Kidney tubule cell (primary cell): ENCODE results near the gene TBCCD1.
"Not testable (repeated sequence)": the region's sequence is repeated elsewhere in the genome, so short reads cannot be mapped to it uniquely, and the experiment has no call there.

Source experiments
- DNase-seq: peaks from one replicate; pipeline ENCODE4 v3.0.0-alpha.2; 2018; ENCODE audit warnings: low spot score

Gene TBCCD1

GRCh38 chr3:186516646-186517045, 50.5 kb downstream of the TBCCD1 start:
- DNase-seq = no peak

- DNase-seq = no peak
Measured at GRCh38 chr3:186515125-186515524, 52.0 kb downstream of the TBCCD1 start.

DNA sequence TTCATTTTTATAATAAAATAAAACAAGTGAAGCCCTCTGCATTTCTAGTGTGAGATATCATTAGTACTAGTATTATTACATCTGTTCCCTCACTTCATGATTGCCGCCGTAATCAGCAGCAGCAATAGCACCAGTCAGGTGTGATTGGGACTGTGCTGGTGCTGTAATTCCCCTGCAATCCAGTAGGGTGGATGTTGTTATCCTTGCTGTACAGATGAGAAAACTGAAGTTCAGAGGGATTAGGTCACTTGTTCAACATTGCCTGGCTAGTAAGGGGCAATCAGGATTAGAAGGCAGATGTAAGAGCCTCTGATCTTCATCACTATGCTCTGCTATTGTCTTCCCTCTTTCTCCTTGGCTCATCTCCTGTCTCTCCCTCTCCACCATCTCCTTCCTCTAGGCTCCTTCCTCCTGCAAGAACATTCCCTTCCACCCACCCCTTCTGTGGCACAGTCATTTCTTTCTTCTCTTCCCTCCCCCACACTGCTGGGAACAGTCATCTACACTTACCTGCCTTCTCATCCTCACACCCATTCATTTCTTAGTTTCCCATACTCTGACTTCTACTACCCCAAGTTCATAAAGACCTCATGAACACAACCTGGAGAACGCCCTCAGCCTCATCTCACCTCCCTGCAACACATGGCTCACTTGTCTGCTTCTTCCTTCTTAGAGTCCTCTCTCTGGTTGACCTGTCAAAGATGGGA, 52.7 kb downstream of the TBCCD1 start:
- DNase-seq = peak; percentile 24

DNA sequence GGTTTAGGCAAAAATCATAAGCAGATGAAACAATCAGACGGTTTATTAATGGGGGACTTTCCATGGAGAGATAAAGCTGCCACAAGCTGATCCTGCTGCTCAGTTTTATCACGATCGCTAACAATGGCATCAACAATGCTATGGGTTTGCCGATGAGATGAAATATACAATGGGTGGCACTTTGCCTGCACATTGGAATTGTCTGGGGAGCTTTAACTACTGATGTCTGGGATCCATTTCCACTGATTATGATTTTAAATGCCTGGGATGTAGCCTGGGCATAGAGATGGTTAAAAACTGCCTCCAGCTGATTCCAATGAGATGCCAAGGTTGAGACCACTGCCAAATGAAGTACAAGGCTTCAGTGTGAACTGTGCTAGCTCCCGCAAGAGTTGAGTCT, 53.8 kb downstream of the TBCCD1 start:
- no peak for DNase-seq

GRCh38 chr3:186512570-186513302, 54.4 kb downstream of the TBCCD1 start:
- DNase-seq = no peak

DNA sequence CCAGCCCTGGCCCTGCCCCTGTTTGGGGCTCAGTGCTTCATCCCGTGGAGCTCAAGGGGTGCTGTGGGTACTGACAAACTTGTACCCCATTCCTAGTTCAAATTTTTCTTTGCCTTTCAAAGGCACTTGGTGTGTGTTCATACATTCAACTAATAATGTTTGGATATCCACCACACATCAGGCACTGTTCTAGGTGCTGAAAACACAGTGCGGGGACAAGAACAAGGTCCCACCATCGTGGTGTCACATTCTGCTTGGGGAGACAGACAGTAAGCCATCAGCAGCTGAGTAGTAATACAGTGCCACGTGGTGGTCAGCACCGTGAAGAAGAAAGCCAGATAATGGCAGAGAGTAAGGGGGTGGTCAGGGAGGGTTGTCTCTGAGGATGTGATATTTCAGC, 55.4 kb downstream of the TBCCD1 start:
- DNase-seq = no peak

- DNase-seq = no peak
Measured at GRCh38 chr3:186511245-186511644, 55.9 kb downstream of the TBCCD1 start.

GRCh38 chr3:186510374-186511079, 56.6 kb downstream of the TBCCD1 start:
- DNase-seq = no peak

DNA sequence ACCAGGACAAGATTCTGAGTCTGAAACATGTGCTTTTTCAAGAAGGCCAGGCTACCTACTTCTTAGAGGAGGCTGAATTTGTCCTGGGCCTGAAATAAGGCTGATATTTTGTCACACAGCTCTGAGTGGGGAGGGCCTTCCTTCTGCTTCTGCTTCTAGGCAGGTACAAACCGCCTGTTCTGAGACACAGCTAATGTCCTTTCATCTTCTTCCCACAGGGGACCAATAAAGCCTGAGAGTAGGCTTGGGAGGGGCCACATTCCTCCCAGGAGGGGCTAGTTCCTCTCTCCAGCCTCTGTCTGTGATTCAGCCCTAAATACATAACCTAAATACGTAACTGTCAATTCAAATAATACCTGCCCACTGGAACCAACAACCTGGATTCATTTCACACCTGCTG, 57.7 kb downstream of the TBCCD1 start:
- DNase-seq = no peak

DNA sequence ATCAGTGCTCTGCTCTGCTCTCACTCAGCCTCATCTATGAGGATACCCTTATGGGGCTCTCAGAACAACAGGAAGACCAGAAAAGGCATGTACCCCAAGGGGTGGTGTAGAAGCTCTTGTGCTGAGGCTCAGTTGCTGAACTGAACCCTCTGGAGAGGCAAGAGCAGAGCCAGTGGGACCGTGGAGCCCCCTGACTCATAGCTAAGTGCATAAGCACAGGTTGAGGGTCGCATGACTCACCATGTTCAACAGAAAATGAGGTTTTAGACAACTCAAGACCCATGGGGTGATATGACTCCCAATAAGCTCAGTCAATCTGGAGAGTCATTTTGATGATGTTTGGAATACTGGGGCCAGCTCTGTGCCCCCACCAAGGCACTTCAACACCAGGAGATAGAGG, 60.3 kb downstream of the TBCCD1 start:
- no peak for DNase-seq

DNA sequence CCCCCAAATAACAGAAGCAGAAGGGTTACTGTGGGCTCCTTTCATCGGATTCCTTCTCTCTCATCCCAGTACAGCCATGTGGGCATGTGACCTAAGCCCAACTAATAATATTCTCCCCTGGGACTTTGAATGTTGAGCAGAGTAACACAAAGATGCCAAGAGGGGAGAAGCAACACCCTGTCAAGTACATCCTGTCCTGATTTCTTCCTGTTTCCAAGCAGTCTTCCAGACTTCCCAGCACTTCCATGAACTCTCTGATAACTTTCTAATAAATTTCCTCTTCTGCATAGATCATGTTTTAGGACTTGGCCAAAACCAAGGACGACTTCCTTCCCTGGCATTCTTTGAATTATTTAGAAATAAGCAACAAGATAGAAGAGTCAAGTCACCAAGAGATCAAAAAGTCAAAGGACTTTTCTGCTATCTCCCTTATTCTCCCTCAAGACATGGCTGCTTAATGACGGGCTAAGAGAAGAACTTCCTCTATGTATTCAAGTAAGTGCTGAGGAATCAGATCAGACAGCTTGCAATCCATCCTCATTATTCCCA, 60.9 kb downstream of the TBCCD1 start:
- DNase-seq = no peak

- DNase-seq = no peak
Measured at GRCh38 chr3:186502966-186503712, 64.0 kb downstream of the TBCCD1 start.

- no peak for DNase-seq
Measured at GRCh38 chr3:186502138-186502948, 64.8 kb downstream of the TBCCD1 start.

- not testable (repeated sequence) for DNase-seq
Measured at GRCh38 chr3:186499949-186500348, 67.2 kb downstream of the TBCCD1 start.

DNA sequence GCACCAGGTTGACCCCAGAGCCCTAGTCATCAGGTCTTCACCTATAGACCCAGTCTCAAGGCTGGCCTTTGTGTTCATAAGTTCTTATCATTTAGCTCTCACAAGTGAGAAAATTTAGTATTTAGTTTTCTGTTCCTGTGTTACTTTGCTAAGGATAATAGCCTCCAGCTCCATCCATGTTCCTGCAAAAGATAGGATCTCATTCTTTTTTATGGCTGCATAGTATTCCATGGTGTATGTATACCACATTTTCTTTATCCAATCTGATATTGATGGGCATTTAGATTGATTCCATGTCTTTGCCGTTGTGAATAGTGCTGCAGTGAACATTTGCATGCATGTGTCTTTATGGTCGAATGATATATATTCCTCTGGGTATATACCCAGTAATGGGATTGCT, 69.1 kb downstream of the TBCCD1 start:
- DNase-seq = not testable (repeated sequence)

- no peak for DNase-seq
Measured at GRCh38 chr3:186497608-186498007, 69.5 kb downstream of the TBCCD1 start.

DNA sequence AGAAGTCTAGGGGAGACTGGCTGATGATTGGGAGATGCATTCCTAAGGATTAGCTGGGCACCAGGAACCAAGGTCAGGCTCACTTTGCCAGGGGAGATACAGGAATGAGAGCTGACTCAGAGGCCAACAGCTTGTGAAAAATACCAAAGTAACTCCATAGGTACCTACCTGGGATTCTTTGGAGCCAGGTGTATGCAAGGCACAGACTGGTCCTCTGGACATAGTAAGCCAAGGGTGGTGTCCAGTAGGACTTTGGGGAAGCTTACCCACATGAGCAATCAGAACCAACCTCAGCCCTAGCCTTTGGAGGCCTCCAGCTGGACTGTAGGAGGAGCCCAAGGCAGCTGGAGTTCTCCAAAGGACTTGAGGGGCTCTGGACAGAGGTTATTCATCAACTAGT, 70.5 kb downstream of the TBCCD1 start:
- DNase-seq = peak; percentile 30
